ENCODE data around the gene CCNC.

CCNC gene

GRCh38 chr6:99521633-99522151, 46.8 kb downstream of the CCNC start:
- Mint-ChIP-seq H3K4me3 (peak overlapping the region; percentile 98), H3K27ac (peak overlapping the region; percentile 97), H3K4me1 (peaks cover 30% of the 10 kb centered on the region), H3K27me3 (no peaks in the 10 kb centered on the region), H3K9me3 (no peaks in the 10 kb centered on the region), H3K36me3 (no peaks in the 10 kb centered on the region)
- ATAC-seq, result peak; percentile 37

GRCh38 chr6:99520855-99521632, 47.4 kb downstream of the CCNC start:
- H3K9me3 Mint-ChIP-seq, result no peaks in the 10 kb centered on the region
- H3K27ac Mint-ChIP-seq, result peak overlapping the region; percentile 97
- peak overlapping the region; percentile 98 for H3K4me3 Mint-ChIP-seq
- H3K4me1 Mint-ChIP-seq, result peaks cover 33% of the 10 kb centered on the region
- H3K27me3 Mint-ChIP-seq, result no peaks in the 10 kb centered on the region
- no peaks in the 10 kb centered on the region for H3K36me3 Mint-ChIP-seq
- ATAC-seq, result peak; percentile 92

GRCh38 chr6:99519446-99519845, 49.0 kb downstream of the CCNC start:
- H3K9me3 Mint-ChIP-seq, result no peaks in the 10 kb centered on the region
- no peaks in the 10 kb centered on the region for H3K36me3 Mint-ChIP-seq
- no peaks in the 10 kb centered on the region for H3K27me3 Mint-ChIP-seq
- H3K4me1 Mint-ChIP-seq, result peaks cover 38% of the 10 kb centered on the region
- H3K4me3 Mint-ChIP-seq, result no peak overlapping the region
- no peak overlapping the region for H3K27ac Mint-ChIP-seq
- no peak for ATAC-seq

- no peaks in the 10 kb centered on the region for H3K9me3 Mint-ChIP-seq
- ATAC-seq, result no peak
- peak overlapping the region; percentile 98 for H3K27ac Mint-ChIP-seq
- H3K4me1 Mint-ChIP-seq, result peaks cover 32% of the 10 kb centered on the region
- H3K36me3 Mint-ChIP-seq, result no peaks in the 10 kb centered on the region
- H3K27me3 Mint-ChIP-seq, result no peaks in the 10 kb centered on the region
- H3K4me3 Mint-ChIP-seq, result peak overlapping the region; percentile 99
Observed at GRCh38 chr6:99514089-99514488, 54.4 kb downstream of the CCNC start.

- H3K9me3 Mint-ChIP-seq, result no peaks in the 10 kb centered on the region
- H3K4me3 Mint-ChIP-seq, result no peak overlapping the region
- no peak overlapping the region for H3K27ac Mint-ChIP-seq
- H3K36me3 Mint-ChIP-seq, result peaks cover 6% of the 10 kb centered on the region
- H3K4me1 Mint-ChIP-seq, result peaks cover 32% of the 10 kb centered on the region
- ATAC-seq, result no peak
- H3K27me3 Mint-ChIP-seq, result no peaks in the 10 kb centered on the region
Observed at GRCh38 chr6:99512033-99512432, 56.4 kb downstream of the CCNC start.

GRCh38 chr6:99507648-99508047, 60.8 kb downstream of the CCNC start:
- H3K9me3 Mint-ChIP-seq, result no peaks in the 10 kb centered on the region
- no peak overlapping the region for H3K4me3 Mint-ChIP-seq
- ATAC-seq, result no peak
- peaks cover 35% of the 10 kb centered on the region for H3K36me3 Mint-ChIP-seq
- H3K27me3 Mint-ChIP-seq, result no peaks in the 10 kb centered on the region
- no peak overlapping the region for H3K27ac Mint-ChIP-seq
- peaks cover 8% of the 10 kb centered on the region for H3K4me1 Mint-ChIP-seq

- no peak for ATAC-seq
- Mint-ChIP-seq H3K27ac (no peak overlapping the region), H3K4me3 (no peak overlapping the region), H3K36me3 (peaks cover 70% of the 10 kb centered on the region), H3K4me1 (peaks cover 26% of the 10 kb centered on the region), H3K27me3 (no peaks in the 10 kb centered on the region), H3K9me3 (no peaks in the 10 kb centered on the region)
Observed at GRCh38 chr6:99501762-99502161, 66.7 kb downstream of the CCNC start.

DNA sequence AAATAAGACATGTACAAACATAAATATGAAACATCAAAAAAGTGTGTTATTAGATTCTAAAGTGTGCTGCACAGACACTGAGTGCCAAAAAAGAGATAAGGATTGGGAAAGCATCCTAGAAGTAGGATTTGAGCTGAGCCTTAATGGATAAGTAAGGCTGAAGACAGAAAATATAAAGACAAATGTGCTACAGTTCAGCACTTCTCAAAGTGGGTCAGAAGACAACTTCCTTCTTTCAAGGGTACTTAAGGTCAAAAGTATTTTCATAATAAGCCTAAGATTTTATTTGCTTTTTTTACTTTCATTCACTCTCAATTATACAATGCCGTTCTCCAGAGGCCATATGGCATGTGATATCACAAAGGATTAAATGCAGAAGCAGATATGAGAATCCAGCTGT, 70.0 kb downstream of the CCNC start:
- no peak for ATAC-seq
- Mint-ChIP-seq H3K27me3 (no peaks in the 10 kb centered on the region), H3K4me1 (peaks cover 21% of the 10 kb centered on the region), H3K4me3 (no peak overlapping the region), H3K9me3 (no peaks in the 10 kb centered on the region), H3K36me3 (peaks cover 53% of the 10 kb centered on the region), H3K27ac (no peak overlapping the region)

DNA sequence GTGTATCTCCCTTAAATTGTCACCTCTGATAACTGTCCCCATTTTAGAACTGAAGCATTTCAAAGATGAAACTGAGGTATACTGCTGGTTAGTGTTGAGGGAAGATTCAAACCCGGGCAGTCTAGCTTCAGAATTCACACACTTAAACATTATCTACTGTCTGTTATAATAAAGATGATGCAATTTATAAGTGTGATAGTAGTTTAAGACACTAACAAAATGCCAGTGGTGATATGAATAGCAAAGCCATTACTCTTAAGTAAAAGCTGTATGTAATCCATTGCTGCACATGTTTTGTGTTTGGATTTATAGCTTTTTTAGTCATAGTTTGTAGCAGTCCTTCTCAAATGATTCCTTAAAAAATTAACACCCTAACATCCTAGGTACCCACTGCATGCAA, 73.0 kb downstream of the CCNC start:
- Mint-ChIP-seq H3K9me3 (no peaks in the 10 kb centered on the region), H3K4me3 (no peak overlapping the region), H3K27ac (no peak overlapping the region), H3K4me1 (peaks cover 29% of the 10 kb centered on the region), H3K36me3 (peaks cover 27% of the 10 kb centered on the region), H3K27me3 (no peaks in the 10 kb centered on the region)
- no peak for ATAC-seq
